Mesenchymal stem cell (in vitro differentiated cells and primary cell): ENCODE results near the gene ARHGEF1.

Source experiments
- DNase-seq: peaks from one replicate; pipeline ENCODE4 v3.0.0-alpha.2; 2013
- H2AFZ ChIP-seq: one replicate; pipeline ENCODE4 v1.6.1; 2013; ENCODE audit warnings: low read depth, mild to moderate bottlenecking, control low read depth, inconsistent platforms, low read length, moderate library complexity
- H2AK5ac ChIP-seq: 2 replicates; pipeline ENCODE4 v1.6.1; 2013; ENCODE audit warnings: low read length, moderate library complexity, mild to moderate bottlenecking, inconsistent platforms; ENCODE audit not compliant: severe bottlenecking
- H2BK120ac ChIP-seq: one replicate; pipeline ENCODE4 v1.6.1; 2013; ENCODE audit warnings: low read depth, mild to moderate bottlenecking, inconsistent platforms, low read length, moderate library complexity
- H2BK12ac ChIP-seq, 2 experiments: one replicate each; pipeline ENCODE4 v1.6.1; 2013; ENCODE audit warnings: inconsistent platforms in 2 of 2, low read length in 2 of 2, mild to moderate bottlenecking in 2 of 2, moderate library complexity in 2 of 2, control low read depth in 1 of 2
- H2BK15ac ChIP-seq: one replicate; pipeline ENCODE4 v1.6.1; 2013; ENCODE audit warnings: mild to moderate bottlenecking, low read depth, inconsistent platforms; ENCODE audit not compliant: poor library complexity, severe bottlenecking
- H2BK5ac ChIP-seq: 2 replicates; pipeline ENCODE4 v1.6.1; 2013; ENCODE audit warnings: low read depth, mild to moderate bottlenecking, low read length, control low read depth, inconsistent platforms; ENCODE audit not compliant: poor library complexity, severe bottlenecking
- H3K14ac ChIP-seq, 2 experiments: one replicate each; pipeline ENCODE4 v1.6.1; 2013; ENCODE audit warnings: inconsistent platforms in 2 of 2, low read length in 2 of 2, control low read depth in 1 of 2, mild to moderate bottlenecking in 1 of 2, moderate library complexity in 1 of 2
- H3K18ac ChIP-seq, 2 experiments: one replicate each; pipeline ENCODE4 v1.6.1; 2013; ENCODE audit warnings: inconsistent platforms in 2 of 2, low read length in 2 of 2, control low read depth in 1 of 2, low read depth in 1 of 2, mild to moderate bottlenecking in 1 of 2
- H3K23ac ChIP-seq, 2 experiments: one replicate each; pipeline ENCODE4 v1.6.1; 2013; ENCODE audit warnings: inconsistent platforms in 2 of 2, low read length in 2 of 2, mild to moderate bottlenecking in 2 of 2, moderate library complexity in 2 of 2, control low read depth in 1 of 2
- H3K27ac ChIP-seq: 2 replicates; pipeline ENCODE4 v1.5.1; 2013; ENCODE audit warnings: mild to moderate bottlenecking, moderate library complexity, low read length, control low read depth, inconsistent platforms; ENCODE audit not compliant: poor library complexity, severe bottlenecking
- H3K27me3 ChIP-seq, 2 experiments: 2 replicates each; pipeline versions ENCODE4 v1.6.1 to v1.7.0; 2013; ENCODE audit warnings: low read length in 2 of 2, mild to moderate bottlenecking in 2 of 2, moderate library complexity in 2 of 2, control low read depth in 1 of 2, inconsistent platforms in 1 of 2; ENCODE audit not compliant: control insufficient read depth in 1 of 2, insufficient read depth in 1 of 2
- H3K36me3 ChIP-seq, 2 experiments: 2 replicates each; pipeline versions ENCODE4 v1.6.1 to v1.7.0; 2013; ENCODE audit warnings: low read length in 2 of 2, control low read depth in 1 of 2, inconsistent platforms in 1 of 2, low read depth in 1 of 2, mild to moderate bottlenecking in 1 of 2; ENCODE audit not compliant: insufficient read depth in 2 of 2, control insufficient read depth in 1 of 2
- H3K4ac ChIP-seq, 2 experiments: one replicate each; pipeline ENCODE4 v1.6.1; 2013; ENCODE audit warnings: inconsistent platforms in 2 of 2, low read length in 2 of 2, mild to moderate bottlenecking in 2 of 2, moderate library complexity in 2 of 2, control low read depth in 1 of 2, low read depth in 1 of 2
- H3K4me1 ChIP-seq: 2 replicates; pipeline ENCODE4 v1.6.1; 2013; ENCODE audit warnings: low read depth, low read length, control low read depth; ENCODE audit not compliant: control insufficient read depth, insufficient read depth
- H3K4me2 ChIP-seq: 2 replicates; pipeline ENCODE4 v1.6.1; 2013; ENCODE audit warnings: low read length, mild to moderate bottlenecking, inconsistent platforms; ENCODE audit not compliant: poor library complexity, severe bottlenecking
- H3K4me3 ChIP-seq, 2 experiments: 2 replicates each; pipeline versions ENCODE4 v1.5.1 to v1.7.0; 2013; ENCODE audit warnings: low read length in 2 of 2, mild to moderate bottlenecking in 2 of 2, control low read depth in 1 of 2, low read depth in 1 of 2; ENCODE audit not compliant: insufficient read depth in 1 of 2
- H3K79me1 ChIP-seq: replicated peaks from 2 replicates; pipeline ENCODE4 v1.6.1; 2013; ENCODE audit warnings: mild to moderate bottlenecking, control low read depth, low read length, inconsistent platforms; ENCODE audit not compliant: poor library complexity, severe bottlenecking
- H3K9ac ChIP-seq: 2 replicates; pipeline ENCODE4 v1.7.0; 2013; ENCODE audit warnings: mild to moderate bottlenecking, low read length, moderate library complexity
- H3K9me3 ChIP-seq: 2 replicates; pipeline ENCODE4 v1.7.0; 2013; ENCODE audit warnings: mild to moderate bottlenecking, low read length; ENCODE audit not compliant: control insufficient read depth
- H4K8ac ChIP-seq: one replicate; pipeline ENCODE4 v1.6.1; 2013; ENCODE audit warnings: inconsistent platforms, mild to moderate bottlenecking, low read length, moderate library complexity
- H4K91ac ChIP-seq: one replicate; pipeline ENCODE4 v1.6.1; 2013; ENCODE audit warnings: mild to moderate bottlenecking, low read length, inconsistent platforms
- WGBS: methylation state at CpG from one replicate; pipeline ENCODE4 v1.1.7; 2013; ENCODE audit warnings: mixed read lengths; 5-methylcytosine and 5-hydroxymethylcytosine counted together

Gene ARHGEF1

GRCh38 chr19:41870401-41870873 is 12.5 kb upstream of the ARHGEF1 start:
- Histone ChIP-seq H3K4ac (no peak overlapping the region), H3K14ac (no peak overlapping the region), H2BK12ac (no peak overlapping the region), H3K4me2 (no peak overlapping the region), H3K27ac (peak overlapping the region; percentile 49), H3K23ac (no peak overlapping the region), H3K18ac (no peak overlapping the region), H2AFZ (no peak overlapping the region), H3K9ac (peak overlapping the region; percentile 14), H3K79me1 (peaks cover 6% of the 10 kb centered on the region), H3K27me3 (no peaks in the 10 kb centered on the region), H2BK15ac (no peak overlapping the region), H4K91ac (no peak overlapping the region), H2AK5ac (no peak overlapping the region), H3K36me3 (peaks cover 69 to 75% of the 10 kb centered on the region in 2 experiments), H3K9me3 (no peaks in the 10 kb centered on the region), H2BK5ac (no peak overlapping the region), H3K4me3 (no peak overlapping the region), H2BK120ac (no peak overlapping the region), H4K8ac (no peak overlapping the region), H3K4me1 (peaks cover 24% of the 10 kb centered on the region)
- DNase-seq: peak; percentile 22
- WGBS: 88% methylated on average over 2 of the region's 3 CpGs

GRCh38 chr19:41871573-41872383 is 11.2 kb upstream of the ARHGEF1 start:
- H3K27ac ChIP-seq: peak overlapping the region; percentile 2
- H3K9me3 ChIP-seq: no peaks in the 10 kb centered on the region
- H3K23ac ChIP-seq: no peak overlapping the region
- H3K4me2 ChIP-seq: no peak overlapping the region
- peak overlapping the region in 1 of 2 experiments; percentile 46 for H3K4ac ChIP-seq
- no peak overlapping the region for H3K14ac ChIP-seq
- no peak overlapping the region for H2BK120ac ChIP-seq
- H3K79me1 ChIP-seq: peaks cover 6% of the 10 kb centered on the region
- H3K9ac ChIP-seq: peak overlapping the region; percentile 29
- H2BK15ac ChIP-seq: no peak overlapping the region
- no peaks in the 10 kb centered on the region for H3K27me3 ChIP-seq
- peak; percentile 7 for DNase-seq
- H4K8ac ChIP-seq: peak overlapping the region; percentile 47
- no peak overlapping the region for H2AK5ac ChIP-seq
- WGBS: 86% methylated on average over 15 of the region's 16 CpGs
- H3K4me1 ChIP-seq: peaks cover 18% of the 10 kb centered on the region
- no peak overlapping the region for H3K18ac ChIP-seq
- no peak overlapping the region for H3K4me3 ChIP-seq
- no peak overlapping the region for H4K91ac ChIP-seq
- no peak overlapping the region for H2BK5ac ChIP-seq
- no peak overlapping the region for H2AFZ ChIP-seq
- peak overlapping the region in 1 of 2 experiments; percentile 7 for H2BK12ac ChIP-seq
- H3K36me3 ChIP-seq: peaks cover 62 to 65% of the 10 kb centered on the region in 2 experiments

GRCh38 chr19:41872384-41872774 is 10.6 kb upstream of the ARHGEF1 start:
- H2BK5ac ChIP-seq: no peak overlapping the region

GRCh38 chr19:41872775-41873647 is 10.0 kb upstream of the ARHGEF1 start:
- peaks cover 49 to 52% of the 10 kb centered on the region in 2 experiments for H3K36me3 ChIP-seq
- DNase-seq: peak; percentile 70
- H3K79me1 ChIP-seq: peaks cover 6% of the 10 kb centered on the region
- no peak overlapping the region for H3K4ac ChIP-seq
- H2AK5ac ChIP-seq: no peak overlapping the region
- H3K4me2 ChIP-seq: no peak overlapping the region
- no peak overlapping the region for H3K18ac ChIP-seq
- peaks cover 8 to 9% of the 10 kb centered on the region in 2 experiments for H3K27me3 ChIP-seq
- WGBS: 53% methylated on average over 18 of the region's 18 CpGs
- no peak overlapping the region for H2AFZ ChIP-seq
- H3K14ac ChIP-seq: no peak overlapping the region
- no peak overlapping the region for H3K23ac ChIP-seq
- no peak overlapping the region for H2BK120ac ChIP-seq
- H3K9ac ChIP-seq: no peak overlapping the region
- H4K91ac ChIP-seq: no peak overlapping the region
- H2BK15ac ChIP-seq: no peak overlapping the region
- peaks cover 13% of the 10 kb centered on the region for H3K4me1 ChIP-seq
- no peak overlapping the region for H2BK5ac ChIP-seq
- H4K8ac ChIP-seq: no peak overlapping the region
- H3K9me3 ChIP-seq: no peaks in the 10 kb centered on the region
- no peak overlapping the region for H2BK12ac ChIP-seq
- peak overlapping the region; percentile 29 for H3K27ac ChIP-seq
- H3K4me3 ChIP-seq: no peak overlapping the region

More at GRCh38 chr19:41872384-41872774, 10.6 kb upstream of the ARHGEF1 start:
- Histone ChIP-seq H2BK15ac (no peak overlapping the region), H2BK12ac (no peak overlapping the region), H3K4me2 (no peak overlapping the region), H3K36me3 (peaks cover 56 to 59% of the 10 kb centered on the region in 2 experiments), H3K23ac (no peak overlapping the region), H2AFZ (no peak overlapping the region), H3K14ac (no peak overlapping the region), H3K4ac (no peak overlapping the region), H4K8ac (no peak overlapping the region), H3K27ac (no peak overlapping the region), H3K4me1 (peaks cover 15% of the 10 kb centered on the region), H3K4me3 (no peak overlapping the region), H2BK120ac (no peak overlapping the region), H3K9me3 (no peaks in the 10 kb centered on the region), H3K79me1 (peaks cover 6% of the 10 kb centered on the region), H4K91ac (no peak overlapping the region), H3K18ac (no peak overlapping the region), H3K27me3 (peaks cover 2% of the 10 kb centered on the region in 2 experiments), H3K9ac (peak overlapping the region; percentile 29), H2AK5ac (no peak overlapping the region)
- DNase-seq: no peak
- WGBS: 92% methylated on average over 12 of the region's 12 CpGs
